Neuronal stem cell (in vitro differentiated cells): ENCODE data around the gene HIPK3.

Experiments
- DNase-seq: peaks from one replicate; pipeline ENCODE4 v3.0.0-alpha.2; 2013; ENCODE audit warnings: low spot score
- H2AFZ ChIP-seq: one replicate; pipeline ENCODE4 v1.6.1; 2013; ENCODE audit warnings: mild to moderate bottlenecking, low read length, inconsistent platforms
- H2AK5ac ChIP-seq: 2 replicates; pipeline ENCODE4 v1.6.1; 2013; ENCODE audit warnings: low read depth, mild to moderate bottlenecking, inconsistent platforms, low read length, moderate library complexity, mixed read lengths
- H2BK120ac ChIP-seq: 2 replicates; pipeline ENCODE4 v1.6.1; 2013; ENCODE audit warnings: low read depth, mild to moderate bottlenecking, inconsistent platforms, low read length, moderate library complexity, mixed read lengths
- H2BK12ac ChIP-seq: one replicate; pipeline ENCODE4 v1.6.1; 2013; ENCODE audit warnings: low read length, inconsistent platforms
- H2BK15ac ChIP-seq: 2 replicates; pipeline ENCODE4 v1.6.1; 2013; ENCODE audit warnings: mild to moderate bottlenecking, low read length, inconsistent platforms, mixed read lengths
- H2BK5ac ChIP-seq: one replicate; pipeline ENCODE4 v1.6.1; 2013; ENCODE audit warnings: inconsistent platforms, mild to moderate bottlenecking, low read length, moderate library complexity
- H3K14ac ChIP-seq: one replicate; pipeline ENCODE4 v1.6.1; 2013; ENCODE audit warnings: low read length, inconsistent platforms
- H3K18ac ChIP-seq: 2 replicates; pipeline ENCODE4 v1.6.1; 2013; ENCODE audit warnings: low read length, inconsistent platforms
- H3K23ac ChIP-seq: 2 replicates; pipeline ENCODE4 v1.6.1; 2013; ENCODE audit warnings: low read depth, mild to moderate bottlenecking, mixed read lengths, low read length, inconsistent platforms; ENCODE audit not compliant: poor library complexity
- H3K27ac ChIP-seq: replicated peaks from 3 replicates; pipeline ENCODE4 v1.5.1; 2013; ENCODE audit warnings: low read length, inconsistent platforms
- H3K27me3 ChIP-seq, 3 experiments: 2 replicates each; pipeline ENCODE4 v1.6.1; 2013; ENCODE audit warnings: low read length in 3 of 3, mild to moderate bottlenecking in 2 of 3, inconsistent platforms in 1 of 3, low read depth in 1 of 3, mixed read lengths in 1 of 3, moderate library complexity in 1 of 3; ENCODE audit not compliant: control insufficient read depth in 3 of 3, insufficient read depth in 3 of 3
- H3K36me3 ChIP-seq, 2 donors: replicated peaks in 1 of 2; 2 replicates each; pipeline ENCODE4 v1.6.1; 2013; ENCODE audit warnings: low read length in 2 of 2; ENCODE audit not compliant: control insufficient read depth in 2 of 2, insufficient read depth in 2 of 2
- H3K4ac ChIP-seq: 2 replicates; pipeline ENCODE4 v1.6.1; 2013; ENCODE audit warnings: inconsistent platforms, mild to moderate bottlenecking, low read length, moderate library complexity
- H3K4me1 ChIP-seq, 2 donors: 1 replicate in 1 of 2; 2 replicates in 1 of 2; pipeline ENCODE4 v1.6.1; 2013; ENCODE audit warnings: low read length in 2 of 2, low read depth in 1 of 2; ENCODE audit not compliant: control insufficient read depth in 2 of 2, insufficient read depth in 1 of 2
- H3K4me2 ChIP-seq: one replicate; pipeline ENCODE4 v1.6.1; 2013; ENCODE audit warnings: mild to moderate bottlenecking, low read length, inconsistent platforms; ENCODE audit not compliant: insufficient read depth, poor library complexity, severe bottlenecking
- H3K4me3 ChIP-seq, 2 donors: 2 replicates each; pipeline ENCODE4 v1.5.1; 2013; ENCODE audit warnings: low read length in 2 of 2, mild to moderate bottlenecking in 2 of 2, inconsistent platforms in 1 of 2, moderate library complexity in 1 of 2
- H3K79me1 ChIP-seq: one replicate; pipeline ENCODE4 v1.6.1; 2013; ENCODE audit warnings: low read depth, mild to moderate bottlenecking, inconsistent platforms, low read length, moderate library complexity
- H3K9ac ChIP-seq: one replicate; pipeline ENCODE4 v1.6.1; 2013; ENCODE audit warnings: mild to moderate bottlenecking, low read depth, low read length, inconsistent platforms; ENCODE audit not compliant: poor library complexity
- H3K9me3 ChIP-seq, 2 donors: replicated peaks in 1 of 2; 2 replicates each; pipeline versions ENCODE3 to v1.6.1; 2013; ENCODE audit warnings: low read length in 2 of 2, mild to moderate bottlenecking in 2 of 2, inconsistent platforms in 1 of 2, low read depth in 1 of 2, mixed read lengths in 1 of 2, moderate library complexity in 1 of 2; ENCODE audit not compliant: control insufficient read depth in 2 of 2, insufficient read depth in 1 of 2
- H4K8ac ChIP-seq: one replicate; pipeline ENCODE4 v1.6.1; 2013; ENCODE audit warnings: low read depth, mild to moderate bottlenecking, inconsistent platforms, low read length, moderate library complexity
- H4K91ac ChIP-seq: one replicate; pipeline ENCODE4 v1.6.1; 2013; ENCODE audit warnings: low read length, low read depth, mild to moderate bottlenecking, inconsistent platforms; ENCODE audit not compliant: poor library complexity
- WGBS, 2 donors: extraction: QIAGEN DNeasy Blood & Tissue Kit; methylation state at CpG; one replicate each; pipeline ENCODE4 v1.1.7; 2013; ENCODE audit warnings: missing lambda C conversion rate in 2 of 2, mixed read lengths in 1 of 2; ENCODE audit not compliant: insufficient read length in 2 of 2, insufficient replicate concordance in 1 of 2; ENCODE audit errors: extremely low coverage in 2 of 2; 5-methylcytosine and 5-hydroxymethylcytosine counted together

Gene HIPK3

GRCh38 chr11:33256031-33256812, 959 bp upstream of the HIPK3 start:
- Histone ChIP-seq H3K4me2 (peak overlapping the region; percentile 77), H2AFZ (peak overlapping the region; percentile 94), H3K4me3 (peak overlapping the region in 1 of 2 donors; percentile 71), H3K27me3 (no peaks in the 10 kb centered on the region), H3K36me3 (no peaks in the 10 kb centered on the region), H2AK5ac (no peak overlapping the region), H4K91ac (no peak overlapping the region), H3K23ac (no peak overlapping the region), H3K14ac (no peak overlapping the region), H3K9ac (no peak overlapping the region), H2BK120ac (no peak overlapping the region), H3K27ac (no peak overlapping the region), H3K79me1 (peaks cover 6% of the 10 kb centered on the region), H3K18ac (no peak overlapping the region), H4K8ac (no peak overlapping the region), H3K4me1 (peaks cover 0 to 3% of the 10 kb centered on the region in 2 donors), H2BK5ac (no peak overlapping the region), H2BK15ac (no peak overlapping the region), H2BK12ac (no peak overlapping the region), H3K9me3 (no peaks in the 10 kb centered on the region), H3K4ac (no peak overlapping the region)
- no CpG with 5 or more reads among the region's 12 CpGs for whole genome bisulfite sequencing, 2 donors
- no peak for DNase-seq

GRCh38 chr11:33256813-33257159, 395 bp upstream of the HIPK3 start:
- H2BK5ac ChIP-seq, result no peak overlapping the region
- peaks cover 6% of the 10 kb centered on the region for H3K79me1 ChIP-seq
- H3K14ac ChIP-seq, result no peak overlapping the region
- H3K36me3 ChIP-seq, result no peaks in the 10 kb centered on the region
- peak overlapping the region; percentile 80 for H3K18ac ChIP-seq
- H3K9me3 ChIP-seq, result no peaks in the 10 kb centered on the region
- no peak overlapping the region for H4K91ac ChIP-seq
- peak overlapping the region; percentile 71 to 89 for H3K4me3 ChIP-seq
- no peak for DNase-seq
- H2BK12ac ChIP-seq, result no peak overlapping the region
- no peak overlapping the region for H2BK120ac ChIP-seq
- no peak overlapping the region for H3K27ac ChIP-seq
- H2AK5ac ChIP-seq, result no peak overlapping the region
- no peak overlapping the region for H4K8ac ChIP-seq
- H3K4me1 ChIP-seq, result peaks cover 0 to 3% of the 10 kb centered on the region in 2 donors
- H2BK15ac ChIP-seq, result no peak overlapping the region
- H2AFZ ChIP-seq, result peak overlapping the region; percentile 94
- no peak overlapping the region for H3K9ac ChIP-seq
- no CpG with 5 or more reads among the region's 16 CpGs for WGBS, 2 donors
- H3K4ac ChIP-seq, result no peak overlapping the region
- H3K27me3 ChIP-seq, result no peaks in the 10 kb centered on the region
- H3K23ac ChIP-seq, result peak overlapping the region; percentile 98
- peak overlapping the region; percentile 77 for H3K4me2 ChIP-seq

- no CpG with 5 or more reads among the region's 83 CpGs for WGBS, 2 donors
- Histone ChIP-seq H3K79me1 (peaks cover 6% of the 10 kb centered on the region), H3K9ac (peak overlapping the region; percentile 98), H3K14ac (peak overlapping the region; percentile 97), H3K4ac (peak overlapping the region; percentile 89), H3K23ac (peak overlapping the region; percentile 98), H3K27ac (peak overlapping the region; percentile 94), H2BK12ac (no peak overlapping the region), H3K27me3 (no peaks in the 10 kb centered on the region), H3K4me3 (peak overlapping the region; percentile 71 to 89), H3K4me1 (peaks cover 0 to 3% of the 10 kb centered on the region in 2 donors), H2BK5ac (peak overlapping the region; percentile 87), H2AK5ac (peak overlapping the region; percentile 81), H3K36me3 (no peaks in the 10 kb centered on the region), H2BK15ac (peak overlapping the region; percentile 81), H3K9me3 (no peaks in the 10 kb centered on the region), H4K8ac (no peak overlapping the region), H3K4me2 (peak overlapping the region; percentile 87), H4K91ac (no peak overlapping the region), H2BK120ac (no peak overlapping the region), H3K18ac (peak overlapping the region; percentile 100), H2AFZ (peak overlapping the region; percentile 94)
- DNase-seq, result peak; percentile 76
These were observed 883 bp downstream of the HIPK3 start for GRCh38 chr11:33257897-33258630.

GRCh38 chr11:33258631-33259205, 1.5 kb downstream of the HIPK3 start:
- no peak overlapping the region for H2BK12ac ChIP-seq
- no peak overlapping the region for H4K8ac ChIP-seq
- H3K36me3 ChIP-seq, result no peaks in the 10 kb centered on the region
- H3K27me3 ChIP-seq, result no peaks in the 10 kb centered on the region
- no peak overlapping the region for H3K18ac ChIP-seq
- no peak overlapping the region for H3K14ac ChIP-seq
- H3K4ac ChIP-seq, result no peak overlapping the region
- no peak for DNase-seq
- no peak overlapping the region for H2BK120ac ChIP-seq
- no peaks in the 10 kb centered on the region for H3K9me3 ChIP-seq
- H2BK5ac ChIP-seq, result no peak overlapping the region
- peaks cover 6% of the 10 kb centered on the region for H3K79me1 ChIP-seq
- peak overlapping the region; percentile 94 for H2AFZ ChIP-seq
- H3K23ac ChIP-seq, result no peak overlapping the region
- peak overlapping the region; percentile 71 to 89 for H3K4me3 ChIP-seq
- no peak overlapping the region for H3K9ac ChIP-seq
- H3K4me1 ChIP-seq, result peaks cover 0 to 3% of the 10 kb centered on the region in 2 donors
- H2BK15ac ChIP-seq, result no peak overlapping the region
- H2AK5ac ChIP-seq, result no peak overlapping the region
- H3K4me2 ChIP-seq, result peak overlapping the region; percentile 87
- no CpG with 5 or more reads among the region's 14 CpGs for WGBS, 2 donors
- no peak overlapping the region for H4K91ac ChIP-seq
- no peak overlapping the region for H3K27ac ChIP-seq
